ENCODE data around the gene ZNF521.
"Not testable (repeated sequence)": the region's sequence is repeated elsewhere in the genome, so short reads cannot be mapped to it uniquely, and the experiment has no call there.

ZNF521 gene

DNA sequence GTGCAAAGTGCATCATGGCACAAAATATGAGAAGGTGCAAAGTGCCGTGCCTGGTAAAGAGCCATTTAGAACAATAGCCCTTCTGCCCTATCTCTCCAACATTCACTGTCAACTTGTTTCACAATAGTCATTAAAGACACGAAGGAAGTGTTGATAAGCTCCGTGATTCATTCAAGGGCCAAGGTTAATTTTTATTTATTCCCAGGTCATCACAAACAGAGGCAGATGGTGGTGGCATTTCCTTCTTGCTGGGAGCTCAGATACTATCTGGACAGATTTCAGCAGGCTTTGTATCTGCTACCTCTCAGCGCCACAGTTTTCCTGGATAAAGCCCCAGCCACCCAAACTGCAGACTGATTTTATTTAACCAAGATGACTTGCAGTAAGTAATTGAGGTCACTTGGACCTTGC, 309.3 kb downstream of the ZNF521 start:
- no peak for DNase-seq (ENCODE audit: low read depth in 1 of 2, low spot score in 1 of 2)

DNA sequence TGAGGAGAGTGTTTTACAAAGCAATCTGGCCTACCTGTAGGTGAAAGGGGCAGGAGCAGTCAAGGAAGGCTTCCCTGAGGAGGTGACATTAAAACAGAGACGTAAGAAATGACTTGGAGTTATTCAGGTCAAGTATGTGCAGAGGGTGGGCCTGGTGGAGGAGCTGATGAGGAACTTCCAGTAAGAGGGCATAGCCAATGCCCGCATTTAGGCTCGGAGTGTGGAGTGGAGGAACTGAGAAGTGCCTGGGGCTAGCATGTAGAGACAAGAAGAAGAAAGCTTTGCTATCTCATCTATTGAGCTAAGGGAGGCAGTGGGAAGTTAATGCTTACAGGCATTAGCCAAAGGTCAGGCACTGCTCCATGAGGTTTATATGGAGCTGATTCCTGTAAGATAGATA, 312.2 kb downstream of the ZNF521 start:
- no peak for DNase-seq (ENCODE audit: low read depth in 1 of 2, low spot score in 1 of 2)

DNA sequence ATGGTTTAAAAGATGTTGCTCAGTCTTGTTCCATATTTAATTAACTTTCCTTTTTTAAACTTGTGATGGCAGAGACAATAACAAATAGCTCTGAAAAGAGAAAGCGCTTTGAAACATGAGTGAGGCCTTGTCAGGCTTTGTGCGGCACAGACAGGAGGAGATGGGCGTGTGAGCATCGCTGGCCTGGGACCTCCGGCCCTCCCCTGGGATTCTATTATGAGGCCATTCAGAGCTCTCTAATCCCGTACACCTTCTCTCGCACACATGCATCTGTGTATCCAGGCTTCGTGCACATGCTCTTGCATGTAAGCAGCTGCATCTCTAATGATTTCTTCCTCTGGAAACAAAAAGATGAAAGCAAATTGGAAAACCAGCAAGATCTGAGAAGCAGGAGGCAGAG, 313.7 kb downstream of the ZNF521 start:
- no peak for DNase-seq (ENCODE audit: low read depth in 1 of 2, low spot score in 1 of 2)

DNA sequence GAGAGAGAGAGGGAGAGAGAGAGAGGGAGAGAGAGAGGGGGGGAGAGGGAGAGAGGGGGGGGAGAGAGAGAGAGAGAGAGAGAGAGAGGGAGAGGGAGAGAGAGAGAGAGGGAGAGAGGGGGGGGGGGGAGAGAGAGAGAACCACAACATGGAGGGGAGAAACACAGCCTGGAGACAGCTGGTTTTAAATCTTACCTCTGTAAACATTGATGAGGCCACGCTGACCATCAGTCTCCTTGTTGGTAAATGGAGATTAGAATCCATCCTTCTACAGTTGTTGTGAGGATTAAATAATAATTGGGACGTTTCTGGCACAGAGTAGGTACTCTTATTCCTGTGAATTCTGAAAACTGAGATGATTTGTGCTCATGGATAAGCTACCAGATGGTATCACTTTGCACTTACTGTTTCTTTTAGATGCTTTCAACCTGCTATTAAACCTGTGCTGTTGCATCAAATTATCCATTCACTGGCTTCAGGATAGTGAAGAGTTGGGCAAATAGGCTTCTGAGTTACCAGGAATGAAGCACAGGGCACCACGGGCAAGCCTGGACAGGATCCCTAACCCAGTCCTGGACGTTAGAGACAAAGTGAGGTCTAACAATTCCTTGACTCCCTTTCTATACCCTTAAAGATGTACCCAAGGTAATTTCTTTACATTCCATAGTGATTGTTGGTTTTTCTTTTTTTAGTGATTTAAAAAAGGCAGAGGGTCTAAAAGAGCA, 318.1 kb downstream of the ZNF521 start:
- no peak for DNase-seq (ENCODE audit: low read depth in 1 of 2, low spot score in 1 of 2)

DNA sequence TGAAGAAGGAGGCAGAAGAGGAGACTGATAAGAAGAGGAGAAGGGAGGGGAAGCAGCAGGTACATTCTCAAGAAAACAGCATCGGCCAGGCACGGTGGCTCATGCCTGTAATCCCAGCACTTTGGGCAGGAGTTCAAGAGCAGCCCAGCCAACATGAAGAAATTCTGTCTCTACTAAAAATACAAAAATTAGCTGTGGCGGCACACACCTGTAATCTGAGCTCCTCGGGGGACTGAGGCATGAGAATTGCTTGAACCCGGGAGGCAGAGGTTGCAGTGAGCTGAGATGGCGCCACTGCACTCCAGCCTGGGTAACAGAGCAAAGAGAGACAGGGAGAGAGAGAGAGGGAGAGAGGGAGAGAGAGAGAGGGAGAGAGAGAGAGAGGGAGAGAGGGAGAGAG, 318.8 kb downstream of the ZNF521 start:
- not testable (repeated sequence) for DNase-seq (ENCODE audit: low read depth in 1 of 2, low spot score in 1 of 2)

DNA sequence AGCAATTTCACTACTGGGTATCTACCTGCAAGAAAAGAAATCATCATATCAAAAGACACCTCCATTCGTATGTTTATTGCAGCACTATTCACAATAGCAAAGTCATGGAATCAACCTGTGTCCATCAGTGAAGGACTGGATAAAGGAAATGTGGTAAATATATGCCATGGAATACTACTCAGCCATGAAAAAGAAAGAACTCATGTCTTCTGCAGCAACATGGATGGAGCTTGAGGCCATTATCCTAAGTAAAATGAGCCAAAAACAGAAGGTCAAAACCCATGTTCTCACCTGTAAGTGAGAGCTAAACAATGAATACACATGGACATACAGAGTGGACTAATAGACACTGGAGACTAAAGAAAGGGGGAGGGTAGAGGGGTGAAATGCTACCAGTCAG, 322.2 kb downstream of the ZNF521 start:
- no peak for DNase-seq (ENCODE audit: low read depth in 1 of 2, low spot score in 1 of 2)

DNA sequence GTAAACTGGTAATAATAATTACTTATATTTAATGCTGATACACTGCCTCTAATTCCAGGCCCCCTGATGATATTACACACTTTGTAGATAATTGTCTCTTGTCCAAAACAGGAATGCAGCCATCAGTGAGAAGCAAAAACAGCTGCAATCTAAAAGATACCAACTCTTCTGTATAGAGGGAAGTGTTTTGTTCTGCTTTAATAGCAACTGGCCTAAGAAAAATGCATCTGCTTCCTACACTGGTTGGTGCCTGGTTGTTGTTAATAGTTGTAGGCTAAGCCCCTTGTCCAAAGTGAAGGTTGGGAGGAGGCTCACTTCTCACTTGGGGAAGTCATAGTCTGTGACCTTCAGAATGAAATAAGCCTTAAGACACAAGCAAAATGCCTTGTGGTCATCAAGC, 332.0 kb downstream of the ZNF521 start:
- DNase-seq (ENCODE audit: low read depth in 1 of 2, low spot score in 1 of 2), result no peak

DNA sequence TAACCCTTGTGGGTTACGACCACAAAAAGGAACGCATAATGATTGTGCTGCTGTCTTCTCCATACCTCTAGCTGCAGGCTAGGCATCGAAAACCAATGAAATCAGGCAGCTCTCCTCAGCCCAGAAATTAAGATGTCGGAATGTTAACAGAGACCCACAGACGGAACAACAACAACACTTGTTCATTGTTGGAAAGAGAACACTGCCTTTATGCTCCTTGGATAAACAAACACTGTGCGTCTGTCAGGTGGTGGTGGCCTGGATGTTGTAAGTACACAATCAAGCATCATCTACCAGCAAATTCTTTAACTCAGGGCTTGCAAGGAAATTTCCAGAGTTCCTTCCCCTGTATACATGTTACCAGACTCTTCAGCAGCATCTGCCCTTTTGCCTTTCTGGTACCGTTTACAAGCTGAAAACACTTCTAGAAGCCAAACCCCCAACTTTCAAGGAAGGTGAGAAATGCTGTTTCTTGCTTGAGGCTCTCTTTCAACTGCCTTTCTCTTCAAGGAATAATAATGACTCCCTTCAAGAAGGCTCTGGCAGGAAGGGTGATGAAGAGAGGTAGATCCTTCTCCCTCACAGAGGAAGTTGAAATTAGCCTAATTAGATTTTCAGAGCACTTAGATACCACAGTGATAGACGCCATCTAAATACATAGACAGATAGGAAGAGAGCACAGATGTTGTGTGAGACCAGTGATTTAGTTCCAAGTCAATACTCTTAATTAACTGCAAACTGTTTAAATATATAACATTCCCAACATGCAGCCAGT, 332.7 kb downstream of the ZNF521 start:
- no peak for DNase-seq (ENCODE audit: low read depth in 1 of 2, low spot score in 1 of 2)

DNA sequence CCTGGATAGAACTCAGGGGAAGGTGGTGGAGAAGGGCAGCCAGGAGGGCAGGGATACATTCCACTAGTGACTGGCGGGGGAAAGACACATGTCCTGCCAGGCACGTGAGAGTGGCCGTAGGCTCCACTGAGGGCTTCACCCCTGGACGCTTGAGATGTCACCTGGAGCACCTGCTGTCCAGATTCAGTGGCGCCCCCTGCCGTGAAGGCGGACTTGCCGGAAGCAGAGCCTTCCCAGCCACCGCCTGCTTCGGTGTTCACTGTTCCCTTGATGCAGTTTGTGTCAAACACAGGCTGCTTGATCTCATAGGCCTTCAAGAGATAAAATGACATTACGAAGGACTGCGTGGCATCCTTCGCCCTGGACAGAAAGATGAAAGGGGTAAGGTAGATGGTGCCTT, 335.3 kb downstream of the ZNF521 start:
- no peak for DNase-seq (ENCODE audit: low read depth in 1 of 2, low spot score in 1 of 2)

DNA sequence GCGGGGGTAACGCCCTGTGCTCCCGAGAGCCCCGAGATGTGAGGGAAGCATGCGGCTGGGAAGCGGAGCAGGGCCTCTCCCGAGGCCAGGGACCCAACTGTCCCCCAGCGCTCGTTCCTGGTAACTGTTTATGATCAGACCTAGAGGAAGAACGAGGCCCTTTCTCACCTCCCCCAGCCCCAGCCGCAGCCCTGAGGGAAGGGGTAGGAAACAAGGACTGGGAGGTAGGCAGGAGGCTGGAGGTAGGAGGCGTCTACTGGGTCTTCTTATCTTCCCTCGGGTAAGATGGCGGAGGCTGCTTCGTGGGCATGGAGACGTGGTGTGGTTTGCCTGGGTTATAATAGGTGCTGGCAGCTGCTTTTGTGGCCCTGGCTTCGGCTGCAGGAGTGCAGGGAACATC, 335.8 kb downstream of the ZNF521 start:
- DNase-seq (ENCODE audit: low read depth in 1 of 2, low spot score in 1 of 2), result no peak
